SU-DHL-6 (cell line): Measurements from ENCODE around the gene GLRA3.

Experiments
- H2AFZ ChIP-seq: fragments of 200-600 bp; sonication (generic); 2 replicates; pipeline ENCODE4 v1.6.1; 2014; ENCODE audit warnings: low read depth, mild to moderate bottlenecking, moderate library complexity, mixed read lengths, antibody characterized with exemption, low read length; ENCODE audit not compliant: severe bottlenecking
- H3F3A ChIP-seq: fragments of 200-600 bp; shearing (Covaris generic); 2 replicates; pipeline ENCODE4 v1.6.0; 2016; ENCODE audit warnings: antibody characterized with exemption, mild to moderate bottlenecking; ENCODE audit not compliant: insufficient read depth
- H3K27ac ChIP-seq: fragments of 200-600 bp; sonication (generic); 2 replicates; pipeline ENCODE4 v1.5.1; 2016; ENCODE audit warnings: low read depth, mild to moderate bottlenecking, low read length, moderate library complexity, mixed read lengths
- H3K27me3 ChIP-seq: fragments of 200-600 bp; sonication (generic), shearing (Covaris generic); 2 replicates; pipeline ENCODE4 v1.6.0; 2014; ENCODE audit warnings: mild to moderate bottlenecking, low read length
- H3K36me3 ChIP-seq: fragments of 200-600 bp; sonication (generic); 2 replicates; pipeline ENCODE4 v1.6.1; 2014; ENCODE audit warnings: mild to moderate bottlenecking, low read length, mixed read lengths
- H3K4me2 ChIP-seq: fragments of 300-600, 200-600 bp; shearing (Covaris generic), sonication (generic); 2 replicates; pipeline ENCODE4 v1.6.0; 2014; ENCODE audit warnings: low read length, low read depth, mild to moderate bottlenecking; ENCODE audit not compliant: poor library complexity, severe bottlenecking
- H3K4me3 ChIP-seq: fragments of 200-600 bp; sonication (generic); 2 replicates; pipeline ENCODE4 v1.5.1; 2014; ENCODE audit warnings: antibody characterized with exemption, low read length, mild to moderate bottlenecking, mixed read lengths; ENCODE audit not compliant: insufficient read depth, poor library complexity, severe bottlenecking
- H3K79me2 ChIP-seq: fragments of 200-600 bp; sonication (generic); 2 replicates; pipeline ENCODE4 v1.6.1; 2014; ENCODE audit warnings: mild to moderate bottlenecking, low read length, moderate library complexity; ENCODE audit not compliant: insufficient read depth
- H3K9ac ChIP-seq: fragments of 200-600 bp; sonication (generic); 2 replicates; pipeline ENCODE4 v1.7.0; 2014; ENCODE audit warnings: mild to moderate bottlenecking, low read length
- H3K9me2 ChIP-seq: fragments of 200-600 bp; sonication (generic); replicated peaks from 2 replicates; pipeline ENCODE4 v1.6.1; 2014; ENCODE audit warnings: low read length; ENCODE audit not compliant: insufficient read depth
- H3K9me3 ChIP-seq: fragments of 200-600 bp; sonication (generic); 2 replicates; pipeline ENCODE4 v1.6.1; 2014; ENCODE audit warnings: low read length, mixed read lengths; ENCODE audit not compliant: insufficient read depth
- H4K20me1 ChIP-seq: fragments of 200-600 bp; sonication (generic); 2 replicates; pipeline ENCODE4 v1.6.1; 2014; ENCODE audit warnings: low read depth, mild to moderate bottlenecking, antibody characterized with exemption, low read length, moderate library complexity, mixed read lengths
- EZH2phosphoT487 ChIP-seq: fragments of 200-600 bp; sonication (generic), shearing (Covaris generic); conservative IDR thresholded peaks from 2 replicates; pipeline ENCODE4 v1.6.1; 2018; ENCODE audit warnings: mild to moderate bottlenecking, antibody characterized with exemption, low read length, moderate library complexity, mixed read lengths
- TF ChIP-seq, protein P1 (sequence below): fragments of 200-600 bp; sonication (generic); IDR thresholded peaks from one replicate; pipeline ENCODE4 v1.5.1; 2017; ENCODE audit warnings: antibody characterized with exemption, mild to moderate bottlenecking, low read length, moderate library complexity; ENCODE audit not compliant: insufficient read depth, poor library complexity, severe bottlenecking

The GLRA3 gene

DNA sequence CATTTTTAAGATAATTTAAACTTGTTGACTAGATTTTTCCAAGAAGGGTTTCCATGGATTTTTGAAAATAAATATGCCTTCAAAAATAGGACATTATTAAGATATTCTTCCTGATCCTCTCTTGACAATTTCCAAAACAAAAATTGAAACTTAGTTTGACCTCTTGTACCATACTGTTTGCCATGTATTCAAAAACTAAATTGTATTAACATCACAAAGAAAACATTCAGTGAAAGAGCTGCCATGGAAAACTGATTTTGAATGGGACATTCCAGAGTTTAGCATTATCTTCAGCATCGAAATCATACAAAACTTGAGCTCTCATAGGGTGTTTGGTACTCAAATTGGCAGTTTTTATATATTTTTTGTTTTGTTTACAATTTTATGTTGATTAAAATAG, 238.7 kb downstream of the GLRA3 start:
- TF ChIP-seq, protein P1, sequence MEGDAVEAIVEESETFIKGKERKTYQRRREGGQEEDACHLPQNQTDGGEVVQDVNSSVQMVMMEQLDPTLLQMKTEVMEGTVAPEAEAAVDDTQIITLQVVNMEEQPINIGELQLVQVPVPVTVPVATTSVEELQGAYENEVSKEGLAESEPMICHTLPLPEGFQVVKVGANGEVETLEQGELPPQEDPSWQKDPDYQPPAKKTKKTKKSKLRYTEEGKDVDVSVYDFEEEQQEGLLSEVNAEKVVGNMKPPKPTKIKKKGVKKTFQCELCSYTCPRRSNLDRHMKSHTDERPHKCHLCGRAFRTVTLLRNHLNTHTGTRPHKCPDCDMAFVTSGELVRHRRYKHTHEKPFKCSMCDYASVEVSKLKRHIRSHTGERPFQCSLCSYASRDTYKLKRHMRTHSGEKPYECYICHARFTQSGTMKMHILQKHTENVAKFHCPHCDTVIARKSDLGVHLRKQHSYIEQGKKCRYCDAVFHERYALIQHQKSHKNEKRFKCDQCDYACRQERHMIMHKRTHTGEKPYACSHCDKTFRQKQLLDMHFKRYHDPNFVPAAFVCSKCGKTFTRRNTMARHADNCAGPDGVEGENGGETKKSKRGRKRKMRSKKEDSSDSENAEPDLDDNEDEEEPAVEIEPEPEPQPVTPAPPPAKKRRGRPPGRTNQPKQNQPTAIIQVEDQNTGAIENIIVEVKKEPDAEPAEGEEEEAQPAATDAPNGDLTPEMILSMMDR, result no peak
- no peak for TF ChIP-seq EZH2phosphoT487
- H3K27me3 ChIP-seq, result no peaks in the 10 kb centered on the region
- no peak overlapping the region for H2AFZ ChIP-seq
- no peaks in the 10 kb centered on the region for H3K9me2 ChIP-seq
- no peaks in the 10 kb centered on the region for H3K36me3 ChIP-seq
- H3F3A ChIP-seq, result no peaks in the 10 kb centered on the region
- no peaks in the 10 kb centered on the region for H4K20me1 ChIP-seq
- H3K9me3 ChIP-seq, result no peaks in the 10 kb centered on the region
- H3K27ac ChIP-seq, result no peak overlapping the region
- H3K9ac ChIP-seq, result no peak overlapping the region
- H3K4me2 ChIP-seq, result no peak overlapping the region
- no peak overlapping the region for H3K4me3 ChIP-seq
- no peaks in the 10 kb centered on the region for H3K79me2 ChIP-seq
